CD4-positive, alpha-beta T cell treated with Interleukin-10 for 1 hour (primary cell): ENCODE data around the gene GNB5.
"Not testable (repeated sequence)": the region's sequence is repeated elsewhere in the genome, so short reads cannot be mapped to it uniquely, and the experiment has no call there.

Experiments used
- DNase-seq: peaks from one replicate; pipeline ENCODE4 v3.0.0-alpha.2; 2020

The GNB5 gene

DNA sequence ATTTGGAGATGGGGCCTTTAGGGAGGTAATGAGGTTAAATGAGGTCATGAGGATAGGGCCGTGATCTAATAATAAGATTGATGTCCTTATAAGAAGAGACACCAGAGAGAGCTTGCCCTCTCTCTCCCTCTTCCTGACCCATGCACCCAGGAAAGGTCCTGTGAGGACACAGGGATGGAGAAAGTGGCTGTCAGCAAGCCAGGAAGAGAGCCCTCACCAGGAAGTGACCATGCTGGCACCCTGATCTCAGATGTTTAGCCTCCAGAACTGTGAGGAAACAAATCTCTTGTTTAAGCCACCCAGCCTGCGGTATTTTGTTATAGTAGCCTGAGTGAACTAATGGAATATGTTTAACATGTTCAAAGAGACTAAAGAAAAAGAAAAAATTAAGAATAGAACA lies 15.3 kb upstream of the GNB5 start:
- DNase-seq: no peak

DNA sequence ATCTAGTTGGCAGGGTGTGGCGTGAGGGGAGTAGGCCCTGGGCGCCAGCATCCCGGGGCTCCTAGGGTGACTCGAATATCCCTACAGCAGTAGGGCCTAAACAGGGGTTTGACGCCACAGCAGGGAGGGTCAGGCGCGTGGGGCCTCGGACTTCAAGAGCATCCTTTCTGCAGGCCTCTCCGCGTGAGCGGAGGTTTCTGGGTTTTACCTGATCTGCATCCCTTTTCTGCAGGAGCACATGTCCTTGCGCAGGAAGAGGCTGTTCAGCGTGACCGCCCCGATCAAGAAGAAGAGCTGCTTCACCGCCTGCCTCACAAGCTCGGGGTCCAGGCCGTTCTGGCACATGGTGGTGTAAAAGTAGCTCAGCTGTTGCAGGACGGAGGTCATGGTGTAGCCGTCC lies 13.5 kb upstream of the GNB5 start:
- no peak for DNase-seq

DNA sequence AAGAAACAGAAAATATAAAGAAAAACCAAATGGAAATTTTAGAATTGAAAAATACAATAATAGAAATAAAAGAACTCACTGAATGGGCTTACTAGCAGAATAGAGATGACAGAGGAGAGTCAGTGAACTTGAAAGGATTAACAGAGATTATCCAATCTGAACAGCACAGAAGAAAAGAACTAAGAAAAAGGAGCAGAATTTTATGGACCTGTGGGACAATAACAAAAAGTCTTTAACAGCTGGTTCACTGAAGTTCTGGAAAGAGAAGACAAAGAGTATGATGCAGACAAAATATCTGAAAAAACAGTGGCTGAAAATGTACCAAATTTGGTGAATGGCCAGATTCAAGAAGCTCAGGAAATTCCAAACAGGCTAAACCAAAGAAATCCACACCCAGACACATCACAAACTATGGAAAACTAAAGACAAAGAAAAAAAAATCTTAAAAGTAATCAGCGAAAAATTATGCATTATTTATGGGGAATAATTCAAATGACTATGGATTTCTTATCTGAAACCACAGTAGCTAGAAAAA lies 9.7 kb upstream of the GNB5 start:
- DNase-seq: no peak

DNA sequence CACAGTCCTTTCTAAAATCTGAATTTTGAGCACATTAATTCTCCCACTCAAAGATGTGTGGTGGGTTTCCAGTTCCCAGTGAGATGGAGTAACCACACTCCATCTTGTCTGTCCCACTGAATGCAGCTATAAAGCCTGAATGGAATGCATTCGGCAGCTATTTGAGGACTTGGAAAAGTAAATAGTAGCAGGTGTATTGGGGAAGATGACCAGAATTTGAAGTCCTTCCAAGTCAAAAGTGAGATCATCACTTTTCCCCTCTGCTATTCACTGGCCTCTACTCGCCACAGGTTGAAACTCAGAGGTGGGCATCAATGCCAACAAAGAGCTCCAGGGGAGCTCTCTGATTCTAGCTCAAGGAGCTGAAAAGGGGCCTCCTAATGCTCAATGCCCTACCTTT lies 8.1 kb upstream of the GNB5 start:
- no peak for DNase-seq

DNA sequence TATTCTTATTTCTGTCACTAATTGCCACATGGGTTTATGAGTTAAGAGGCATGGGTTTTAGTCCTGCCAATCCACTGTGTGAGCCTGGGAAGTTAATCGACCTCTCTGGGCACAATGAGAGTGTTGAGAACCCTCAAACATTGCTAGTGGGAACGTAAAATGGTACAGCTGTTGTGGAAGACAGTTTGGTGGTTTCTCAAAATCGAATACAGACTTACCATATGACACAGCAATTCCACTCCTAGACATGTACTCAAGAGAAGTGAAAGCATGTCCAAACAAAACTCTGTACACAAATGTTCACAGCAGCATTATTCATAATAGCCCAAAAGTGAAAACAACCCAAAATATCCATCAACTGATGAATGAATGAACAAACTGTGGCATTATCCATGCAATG lies 5.7 kb upstream of the GNB5 start:
- DNase-seq: no peak

DNA sequence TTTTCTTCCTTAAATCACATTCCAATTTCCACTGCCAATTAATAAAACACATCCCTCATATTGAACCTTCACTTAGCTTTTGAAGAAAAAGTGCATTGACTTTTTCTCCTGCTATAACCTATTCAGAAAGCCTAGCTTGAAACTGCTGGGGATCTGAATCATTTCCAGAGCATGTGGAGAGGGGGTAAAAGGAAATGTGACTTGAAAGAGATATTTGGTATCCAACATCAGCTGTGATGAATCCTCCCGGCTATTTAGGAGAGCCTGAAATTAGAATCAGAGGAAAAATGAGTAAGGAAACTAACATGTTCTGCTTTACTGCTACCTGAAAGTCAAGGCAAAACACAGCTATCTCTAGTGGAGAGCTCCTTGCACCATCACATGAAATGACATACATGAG lies 2.6 kb upstream of the GNB5 start:
- DNase-seq: no peak

DNA sequence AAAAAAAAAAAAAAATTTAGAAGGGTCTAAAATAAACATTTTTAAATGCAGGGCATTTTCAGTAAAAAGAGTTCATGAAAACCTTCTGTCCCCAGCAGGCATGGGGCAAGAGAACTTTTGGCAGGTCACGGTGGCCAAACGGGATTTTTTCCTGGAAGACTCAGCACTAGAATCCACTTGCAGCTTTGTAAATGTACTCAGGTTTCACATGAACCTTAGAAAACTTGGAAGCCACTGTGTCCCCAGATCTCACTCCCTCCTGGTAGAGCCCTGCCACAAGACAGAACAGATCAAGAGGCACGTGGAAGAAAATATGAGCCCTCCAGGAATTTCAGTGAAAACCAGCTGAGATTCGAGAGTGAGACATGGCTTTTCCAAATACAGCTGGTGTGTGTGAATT lies 2.1 kb upstream of the GNB5 start:
- DNase-seq: no peak

DNA sequence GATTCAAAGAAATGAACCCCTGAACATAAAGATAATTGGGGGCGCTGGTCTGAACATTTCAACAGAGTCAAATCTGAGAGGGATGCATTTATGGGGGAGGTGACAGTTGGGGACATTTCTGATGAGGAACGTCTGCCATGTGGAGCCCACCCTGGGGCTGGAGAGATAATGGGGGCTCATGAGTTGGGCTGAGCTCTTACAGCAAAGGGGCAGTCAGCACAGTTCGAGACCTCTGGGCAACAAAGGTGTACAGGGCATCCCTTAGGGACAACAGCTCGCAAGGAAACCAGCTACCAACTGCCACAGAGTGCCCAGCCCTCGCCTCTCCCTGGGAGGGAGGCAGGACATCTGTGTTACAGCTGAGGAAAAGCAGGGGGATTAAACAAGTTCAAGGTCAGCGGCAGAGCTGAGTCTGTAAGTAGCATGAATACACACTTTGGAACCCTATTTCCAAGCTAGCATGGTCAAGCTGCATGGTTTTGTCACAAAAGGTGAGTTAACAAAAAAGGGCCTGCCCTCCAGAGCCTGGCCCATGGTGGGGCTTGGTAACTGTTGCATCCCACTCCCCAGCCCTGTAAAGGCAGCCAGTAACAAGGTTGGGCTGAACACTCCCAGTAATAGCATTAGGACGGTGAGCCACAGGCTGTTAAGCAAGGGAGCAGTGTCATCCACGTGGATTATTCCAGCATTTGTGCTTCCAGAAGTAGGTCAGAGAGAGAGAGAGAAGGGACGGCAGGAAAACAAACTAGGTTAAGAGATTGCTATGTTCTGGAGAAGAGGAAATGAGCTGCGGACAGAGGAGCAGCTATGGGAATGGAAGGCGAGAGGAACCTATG lies 4.3 kb downstream of the GNB5 start:
- no peak for DNase-seq

DNA sequence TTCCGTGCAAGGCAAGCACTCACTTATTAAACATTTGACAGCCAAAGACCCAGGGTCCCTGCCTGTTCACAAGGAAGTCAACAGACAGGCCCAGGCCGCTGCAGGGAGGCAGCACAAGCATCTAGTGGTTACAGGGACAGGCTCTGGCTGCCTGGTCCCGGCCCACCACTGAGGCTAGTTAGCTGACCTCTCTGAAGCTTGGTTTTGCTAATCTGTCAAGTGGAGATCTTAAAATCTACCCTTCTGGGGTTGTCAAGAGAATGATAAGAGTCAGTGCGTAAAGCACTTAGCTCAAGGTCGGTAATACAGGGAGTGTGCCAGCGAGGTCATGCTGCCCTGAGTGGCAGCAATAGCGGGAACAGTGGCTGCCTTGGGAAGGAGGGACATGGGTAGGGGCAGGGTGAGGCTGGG lies 6.0 kb downstream of the GNB5 start:
- DNase-seq: no peak

DNA sequence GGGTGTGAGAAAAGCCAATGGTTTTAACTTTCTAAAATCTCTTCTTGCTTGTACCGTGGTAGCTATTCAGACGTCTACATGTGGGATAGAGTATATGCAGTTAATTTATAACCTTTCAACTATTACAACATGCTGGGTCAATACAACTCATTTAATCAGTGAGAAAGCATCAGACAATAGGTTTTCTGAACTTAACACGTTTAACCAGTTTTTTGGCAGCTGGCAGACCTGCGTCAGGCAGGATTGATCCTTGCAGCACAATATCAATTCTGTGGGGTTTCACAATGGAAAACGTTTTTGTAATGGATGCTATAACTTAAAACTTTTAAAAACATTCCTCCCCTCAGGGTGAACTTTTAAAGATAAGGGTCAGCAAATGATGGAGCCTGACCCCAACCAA lies 6.5 kb downstream of the GNB5 start:
- DNase-seq: no peak

DNA sequence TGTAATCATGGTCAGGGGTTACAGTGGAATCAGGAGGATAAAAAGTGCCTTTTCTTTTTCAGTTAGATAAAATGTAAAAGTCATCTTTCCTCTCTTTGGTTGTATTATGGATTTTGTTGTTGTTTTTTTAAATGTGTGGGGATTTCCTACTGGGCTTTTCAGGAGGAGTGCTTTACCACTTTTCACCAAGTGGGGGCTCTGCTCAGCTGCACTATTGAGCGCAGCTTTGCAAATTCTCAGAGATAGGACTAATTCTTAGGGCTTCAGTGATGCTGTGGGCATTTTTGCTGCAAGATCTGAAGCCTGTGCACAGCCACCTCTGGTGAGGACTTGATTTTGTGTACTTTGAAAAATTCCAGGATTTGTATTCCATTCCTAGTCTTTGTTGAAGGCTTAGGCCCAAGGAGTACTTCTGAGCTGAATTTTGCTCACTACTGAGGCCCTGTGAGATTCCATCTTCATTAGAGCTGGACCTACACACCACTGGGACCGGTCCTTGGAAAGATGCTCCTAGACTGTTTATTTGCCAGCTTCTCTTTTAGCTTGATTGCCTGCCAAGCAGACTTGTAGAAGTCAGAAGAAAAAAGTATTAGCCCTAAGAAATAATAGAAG lies 7.5 kb downstream of the GNB5 start:
- peak; percentile 50 for DNase-seq

DNA sequence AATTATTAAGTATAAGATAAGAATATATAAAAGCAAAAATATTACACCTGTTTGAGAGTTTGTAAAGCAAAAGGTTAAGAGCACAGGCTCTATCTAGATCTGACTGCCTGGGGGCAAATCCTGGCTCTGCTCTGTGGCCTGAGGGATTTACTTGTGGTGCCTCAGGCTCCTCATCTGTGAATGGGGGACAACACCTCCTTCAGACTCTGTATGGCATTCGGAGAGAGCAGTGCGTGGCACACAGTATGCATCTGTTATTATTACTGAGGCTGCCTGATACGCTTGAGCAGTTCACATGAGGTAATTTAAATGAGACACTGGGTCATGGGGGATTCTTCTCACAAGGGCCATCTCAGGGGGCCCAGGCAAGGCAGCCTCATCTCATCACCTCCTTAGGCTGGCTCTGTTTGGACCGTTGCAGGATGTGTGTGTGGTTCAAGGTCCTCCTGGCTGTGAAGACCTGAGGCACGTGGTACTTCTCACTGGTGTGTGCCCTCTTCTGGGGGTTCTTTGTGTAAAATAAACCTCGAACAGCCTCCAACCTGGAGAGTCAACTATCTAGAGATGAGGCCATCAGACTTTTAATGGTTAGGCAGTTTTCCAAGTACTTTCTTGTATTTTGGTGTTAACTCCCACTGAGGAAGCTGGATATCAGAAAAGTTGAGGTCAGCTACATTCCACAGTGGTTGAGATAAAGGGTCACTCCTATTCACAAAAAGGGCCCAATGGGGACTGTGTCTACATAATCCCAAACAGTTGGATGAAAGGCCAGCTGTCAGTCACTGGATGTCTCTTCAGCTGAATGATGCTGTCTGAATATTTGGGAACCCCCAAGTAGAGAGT lies 9.0 kb downstream of the GNB5 start:
- no peak for DNase-seq

DNA sequence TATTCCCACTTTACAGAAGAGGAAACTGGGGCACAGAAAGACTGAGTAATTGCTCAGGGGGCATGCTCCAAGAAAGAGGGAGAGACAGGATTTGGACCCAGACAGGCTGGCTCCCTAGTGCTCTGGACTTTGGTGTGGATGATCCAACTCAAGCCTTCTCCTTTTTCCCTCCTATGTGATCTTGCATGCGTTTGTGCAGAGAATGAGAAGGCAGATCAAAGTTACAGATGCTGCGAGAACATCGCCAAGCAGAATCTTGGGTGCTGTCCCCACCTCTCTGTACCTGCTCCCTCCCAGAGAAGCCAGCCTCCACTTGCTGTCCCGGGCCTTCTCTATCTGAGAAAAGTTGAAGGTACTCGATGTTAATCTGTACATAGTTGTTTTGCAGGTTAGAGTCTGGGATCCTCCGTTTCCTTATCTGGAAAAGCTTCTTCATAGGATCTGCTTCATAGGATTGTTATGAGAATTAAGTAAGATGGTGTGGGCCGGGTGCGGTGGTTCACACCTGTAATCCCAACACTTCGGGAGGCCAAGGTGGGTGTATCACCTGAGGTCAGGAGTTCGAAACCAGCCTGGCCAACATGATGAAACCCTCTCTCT lies 10.2 kb downstream of the GNB5 start:
- DNase-seq: no peak

DNA sequence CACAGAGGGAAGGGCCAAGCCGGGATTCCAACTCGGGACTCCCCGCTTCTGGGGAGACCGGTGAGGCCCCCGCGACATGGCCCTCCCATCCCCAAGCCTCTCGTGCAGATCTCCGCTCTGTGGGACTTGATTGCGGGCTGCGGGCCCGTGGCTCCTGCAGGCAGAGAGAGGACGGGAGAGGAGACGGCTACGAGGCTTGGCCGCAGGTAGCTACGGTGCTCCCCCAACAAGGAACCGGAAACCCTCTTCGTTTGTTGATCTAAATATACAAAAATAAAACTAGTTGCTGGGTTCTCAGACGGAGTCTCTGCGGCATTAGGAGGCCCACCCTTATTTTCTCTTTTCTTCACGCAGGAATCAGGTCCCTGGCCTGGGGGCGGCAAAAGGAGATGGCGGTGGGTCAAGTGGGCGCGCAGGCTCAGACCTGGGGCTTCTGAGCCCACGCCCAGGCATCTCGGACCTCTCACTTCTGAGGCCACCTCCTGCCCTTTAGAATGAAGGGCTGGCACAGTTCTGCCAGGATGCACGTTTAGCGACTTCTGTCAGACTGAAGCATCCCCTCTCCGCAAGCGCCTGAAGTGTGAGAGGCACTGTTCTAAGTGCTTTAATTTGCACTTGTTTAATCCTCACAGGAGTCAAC lies 10.9 kb downstream of the GNB5 start:
- DNase-seq: peak; percentile 71

DNA sequence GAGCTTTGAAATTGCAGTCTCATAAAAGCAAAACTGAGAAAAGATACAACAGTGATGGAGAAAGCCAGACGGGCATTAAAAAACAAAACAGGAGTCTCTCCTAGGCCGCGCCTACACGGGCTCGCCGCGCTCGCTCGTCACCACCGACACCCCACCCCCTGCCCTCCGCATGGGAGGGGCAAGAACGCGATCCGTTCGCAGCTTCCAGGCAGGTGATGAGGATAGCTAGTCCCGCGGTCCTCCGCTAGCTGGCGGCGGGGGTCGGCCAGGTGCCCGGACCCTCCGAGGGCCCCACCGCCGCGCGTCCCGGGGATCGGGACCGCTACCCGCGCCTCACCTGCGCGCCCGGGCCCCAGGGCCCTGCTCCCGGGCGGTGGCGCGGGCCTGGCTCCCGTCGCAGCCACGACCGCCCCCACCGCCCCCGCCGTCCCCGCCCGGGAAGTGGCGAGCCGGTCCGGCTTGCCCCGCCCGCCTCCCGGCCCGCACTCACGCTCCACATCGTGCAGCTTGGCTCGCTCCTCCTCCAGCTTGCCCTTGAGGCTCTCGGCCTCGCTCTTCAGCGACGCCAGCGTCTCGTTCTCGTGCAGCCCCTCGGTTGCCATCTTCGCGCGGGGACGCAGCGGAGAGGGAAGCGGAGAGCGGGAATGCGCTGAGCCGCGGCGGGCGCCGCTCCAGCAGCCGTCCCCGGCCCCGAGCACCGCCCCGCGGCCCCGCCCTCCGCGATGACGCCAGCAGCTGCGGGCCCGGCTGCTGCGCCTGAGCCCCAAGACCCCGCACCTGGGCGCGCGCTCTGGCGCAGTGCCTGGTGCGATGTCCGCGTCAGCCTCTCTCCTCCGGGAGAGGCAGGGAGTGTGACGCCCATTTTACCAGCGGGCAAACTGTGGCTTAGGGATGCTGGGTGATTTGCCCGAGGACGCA lies 11.7 kb downstream of the GNB5 start:
- DNase-seq: peak; percentile 91

DNA sequence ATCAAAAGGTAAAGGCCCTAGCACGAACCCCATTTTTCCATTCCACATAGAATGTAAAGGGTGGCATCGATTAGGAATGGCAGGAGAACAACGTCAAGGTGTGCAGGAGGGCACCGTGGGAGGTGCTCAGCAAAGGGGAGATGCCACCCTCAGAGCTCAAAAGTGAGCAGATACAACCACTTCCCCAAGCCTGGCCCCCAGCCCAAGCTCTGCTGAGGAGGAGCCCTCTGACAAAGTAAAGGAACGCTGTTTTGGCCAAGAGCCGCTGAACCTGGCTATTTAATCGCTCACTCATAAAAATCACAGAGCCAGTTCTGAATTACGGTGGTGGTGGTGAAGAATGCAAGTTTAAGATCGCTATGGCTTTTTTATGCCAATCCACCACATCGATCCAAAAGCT lies 12.4 kb downstream of the GNB5 start:
- DNase-seq: no peak

DNA sequence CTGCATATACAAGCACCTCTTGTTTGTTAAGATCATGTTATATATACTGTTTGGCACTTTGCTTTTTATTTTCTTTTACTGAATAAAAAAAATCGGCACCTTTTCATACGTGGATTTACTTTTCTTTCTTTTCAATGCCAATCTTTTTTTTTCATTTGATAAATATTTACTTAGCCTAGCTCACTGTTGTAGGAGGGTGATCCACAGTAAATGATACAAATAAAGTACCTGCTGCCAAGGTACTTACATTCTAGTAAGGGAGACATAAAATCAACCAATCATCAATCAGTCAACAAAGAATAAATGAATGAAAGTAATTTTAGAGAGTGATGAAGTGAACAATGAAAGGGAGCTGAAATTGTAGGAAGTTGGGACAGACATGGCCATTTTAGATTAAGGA lies 18.3 kb downstream of the GNB5 start:
- DNase-seq: no peak

DNA sequence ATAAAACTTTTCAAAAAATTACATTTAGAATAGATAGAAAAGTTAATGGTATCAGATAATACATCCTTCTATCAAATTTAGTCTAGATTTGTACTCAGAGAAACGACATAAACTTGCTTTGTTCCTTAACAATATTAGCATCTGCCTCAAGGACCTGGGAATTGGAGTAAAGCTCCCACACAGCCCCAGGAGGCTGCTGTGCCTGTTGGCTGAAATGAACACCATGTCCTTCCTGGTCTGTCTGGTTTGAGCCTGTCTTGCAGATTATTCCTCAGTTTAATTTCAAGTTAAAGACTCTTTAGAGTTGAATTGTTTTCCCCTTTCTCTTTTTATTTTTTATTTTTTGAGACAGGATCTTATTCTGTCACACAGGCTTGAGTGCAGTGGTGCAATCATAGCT lies 19.4 kb downstream of the GNB5 start:
- no peak for DNase-seq

DNA sequence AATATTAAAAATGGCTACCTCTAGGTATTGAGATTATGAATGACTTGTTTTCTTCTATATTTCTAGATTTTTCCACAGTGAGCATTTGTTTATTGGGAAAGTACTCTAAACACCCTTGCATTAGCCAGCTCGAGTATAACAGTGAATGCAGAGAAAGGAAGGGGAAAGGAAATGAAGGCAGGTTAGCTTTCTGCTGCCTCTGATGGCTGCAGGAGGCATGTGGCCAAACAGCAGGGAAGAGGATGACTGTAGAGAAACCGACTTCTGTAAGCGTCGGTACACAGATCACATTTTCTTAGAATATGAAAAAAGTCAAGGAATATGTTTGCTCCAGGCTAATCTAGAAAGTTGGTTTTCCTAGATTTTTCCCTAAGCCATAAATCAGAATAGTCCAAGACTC lies 19.8 kb downstream of the GNB5 start:
- DNase-seq: peak; percentile 21

DNA sequence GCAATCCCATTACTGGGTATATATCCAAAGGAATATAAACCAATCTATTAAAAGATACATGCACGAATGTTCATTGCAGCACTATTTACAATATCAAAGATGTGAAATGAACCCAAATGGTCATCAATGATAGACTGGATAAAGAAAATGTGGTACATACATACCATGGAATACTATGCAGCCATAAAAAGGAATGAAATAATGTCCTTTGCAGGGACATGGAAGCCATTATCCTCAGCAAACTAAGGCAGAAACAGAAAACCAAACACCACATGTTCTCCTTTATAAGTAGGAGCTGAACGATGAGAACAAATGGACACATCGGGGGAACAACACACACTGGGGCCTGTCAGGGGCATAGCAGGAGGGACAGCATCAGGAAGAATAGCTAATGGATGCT lies 21.0 kb downstream of the GNB5 start:
- not testable (repeated sequence) for DNase-seq

DNA sequence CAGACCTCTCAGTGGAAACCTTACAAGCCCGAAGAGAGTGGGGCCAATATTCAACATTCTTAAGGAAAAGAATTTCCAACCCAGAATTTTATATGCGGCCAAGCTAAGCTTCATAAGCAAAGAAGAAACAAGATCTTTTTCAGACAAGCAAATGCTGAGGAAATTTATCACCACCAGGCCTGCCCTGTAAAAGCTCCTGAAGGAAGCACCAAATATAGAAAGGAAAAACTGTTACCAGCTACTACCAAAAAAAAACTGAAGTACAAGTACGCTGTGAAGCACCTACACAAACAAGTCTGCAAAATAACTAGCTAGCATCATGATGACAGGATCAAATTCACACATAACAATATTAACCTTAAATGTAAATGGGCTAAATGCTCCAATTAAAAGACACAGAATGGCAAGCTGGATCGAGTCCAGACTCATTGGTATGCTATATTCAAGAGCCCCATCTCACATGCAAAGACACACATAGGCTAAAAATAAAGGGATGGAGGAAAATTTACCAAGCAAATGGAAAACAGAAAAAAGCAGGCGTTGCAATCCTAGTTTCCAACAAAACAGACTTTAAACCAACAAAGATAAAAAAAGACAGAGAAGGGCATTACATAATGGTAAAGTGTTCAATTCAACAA lies 25.6 kb downstream of the GNB5 start:
- not testable (repeated sequence) for DNase-seq
